Gastrocnemius medialis (tissue), 4 donors: ENCODE measurements around the gene UHRF2. TPM values are rescaled to one million over a fixed set of nuclear protein-coding genes. Genes with fewer than 3 reads are reported as not detected.

Experiments
- ATAC-seq, 2 donors: fragments of 150-250 bp; one replicate each; pipeline ENCODE4 v1.9.1; 2016
- DNase-seq, 2 donors: peaks; one replicate each; pipeline ENCODE4 v3.0.0-alpha.2; 2019
- H3K27ac ChIP-seq, 4 donors: fragments of 200-600 bp; sonication (generic); 1 replicate in 1 of 4; 2 replicates in 3 of 4; pipeline ENCODE4 v1.5.1; 2016 to 2018; ENCODE audit warnings: mild to moderate bottlenecking in 2 of 4, moderate library complexity in 1 of 4
- H3K27me3 ChIP-seq, 3 donors: fragments of 200-600 bp; sonication (generic) in 2 of 3; 1 replicate in 1 of 3; 2 replicates in 2 of 3; pipeline versions ENCODE4 v1.5.1 to v1.6.0; 2016 to 2019; ENCODE audit warnings: mild to moderate bottlenecking in 1 of 3, moderate library complexity in 1 of 3
- H3K36me3 ChIP-seq, 2 donors: fragments of 200-600 bp; sonication (generic) in 1 of 2; one replicate each; pipeline ENCODE4 v1.5.1; 2017 to 2018
- H3K4me1 ChIP-seq, 2 donors: fragments of 200-600 bp; sonication (generic) in 1 of 2; one replicate each; pipeline ENCODE4 v1.5.1; 2016 to 2017; ENCODE audit warnings: mild to moderate bottlenecking in 2 of 2
- H3K4me3 ChIP-seq, 4 donors: fragments of 200-600 bp; sonication (generic) in 3 of 4; 1 replicate in 1 of 4; 2 replicates in 3 of 4; pipeline ENCODE4 v1.5.1; 2016 to 2019; ENCODE audit warnings: mild to moderate bottlenecking in 2 of 4
- H3K9me3 ChIP-seq, 3 donors: fragments of 200-600 bp; sonication (generic) in 2 of 3; 1 replicate in 1 of 3; 2 replicates in 2 of 3; pipeline ENCODE4 v1.5.1; 2016 to 2019
- CTCF ChIP-seq, 5 experiments: fragments of 450-650 bp in 3 of 5; fragments of 200-600 bp in 2 of 5; sonication (generic) in 2 of 5; IDR thresholded peaks in 4 of 5; conservative IDR thresholded peaks in 1 of 5; 1 replicate in 4 of 5; 2 replicates in 1 of 5; pipeline ENCODE4 v1.5.1; 2016 to 2019; ENCODE audit warnings: antibody characterized with exemption in 5 of 5, mild to moderate bottlenecking in 3 of 5, moderate library complexity in 3 of 5
- POLR2A ChIP-seq, 2 donors: fragments of 450-650 bp; IDR thresholded peaks; one replicate each; pipeline ENCODE4 v1.6.1; 2017; ENCODE audit warnings: antibody characterized with exemption in 2 of 2, mild to moderate bottlenecking in 2 of 2, moderate library complexity in 2 of 2
- in situ Hi-C, 4 donors: fragments of 200-750 bp; cut with MboI; loops; one replicate each; pipeline versions ENCODE4 v1.15.0 to v1.8.0; 2017; ENCODE audit warnings: low sequenced_read_pairs in 4 of 4
- intact Hi-C: fragments of 100-400 bp; cut with DNase I; formaldehyde crosslinking; loops from one replicate; pipeline ENCODE4 v1.15.1; 2023; ENCODE audit warnings: low total_unique reads
- total RNA-seq, 4 donors: library from RNA; depleted of rRNA; stranded (reverse); fragments of >200 nt; gene quantifications; one replicate each; pipeline versions ENCODE4 v1.1.0 to v1.2.3, GENCODE V29; 2016

Gene UHRF2
- total RNA-seq, 4 donors from 2014 or later, result 16.7 to 29.0 (median 18.8) TPM

DNA sequence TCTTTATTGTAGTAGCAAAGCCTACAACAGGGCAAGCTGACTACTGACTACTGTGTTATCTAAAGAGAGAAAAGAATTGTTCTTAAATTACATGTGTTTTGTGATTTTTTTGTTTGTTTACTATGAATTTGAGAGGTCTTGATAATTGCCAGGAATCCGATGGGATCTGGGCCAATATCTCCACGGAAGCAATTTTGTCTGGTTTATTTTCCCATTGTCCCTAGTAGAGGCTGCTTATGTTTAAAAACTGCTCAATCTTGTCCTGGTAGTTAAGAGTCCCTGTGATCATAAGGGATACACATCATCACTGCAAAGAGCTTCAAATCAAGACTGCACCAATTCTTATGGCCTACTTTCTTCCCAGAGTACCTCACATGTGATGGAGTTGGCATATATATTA, 138.1 kb downstream of the UHRF2 start:
- no peaks in the 10 kb centered on the region for H3K9me3 ChIP-seq
- TF ChIP-seq POLR2A (IDR thresholded peaks at IDR 0.05) (no peak), CTCF (IDR thresholded peaks at IDR 0.05 in 4 of 5, conservative IDR thresholded peaks at IDR 0.05 in 1 of 5) (no peak)
- in situ Hi-C loops, result no loop called here
- no peaks in the 10 kb centered on the region for H3K36me3 ChIP-seq
- H3K27me3 ChIP-seq, result no peaks in the 10 kb centered on the region
- no peaks in the 10 kb centered on the region for H3K4me1 ChIP-seq
- no peak overlapping the region for H3K4me3 ChIP-seq
- no peak for DNase-seq
- intact Hi-C loops, result no loop called here
- H3K27ac ChIP-seq, result no peak overlapping the region
- ATAC-seq, result no peak

GRCh38 chr9:6552033-6552432, 139.0 kb downstream of the UHRF2 start:
- H3K36me3 ChIP-seq, result no peaks in the 10 kb centered on the region
- H3K27me3 ChIP-seq, result no peaks in the 10 kb centered on the region
- ATAC-seq (no peak), DNase-seq (no peak)
- in situ Hi-C loops (no loop called here), intact Hi-C loops (no loop called here)
- H3K27ac ChIP-seq, result no peak overlapping the region
- H3K4me3 ChIP-seq, result no peak overlapping the region
- H3K9me3 ChIP-seq, result no peaks in the 10 kb centered on the region
- TF ChIP-seq POLR2A (IDR thresholded peaks at IDR 0.05) (no peak), CTCF (IDR thresholded peaks at IDR 0.05 in 4 of 5, conservative IDR thresholded peaks at IDR 0.05 in 1 of 5) (no peak)
- no peaks in the 10 kb centered on the region for H3K4me1 ChIP-seq

DNA sequence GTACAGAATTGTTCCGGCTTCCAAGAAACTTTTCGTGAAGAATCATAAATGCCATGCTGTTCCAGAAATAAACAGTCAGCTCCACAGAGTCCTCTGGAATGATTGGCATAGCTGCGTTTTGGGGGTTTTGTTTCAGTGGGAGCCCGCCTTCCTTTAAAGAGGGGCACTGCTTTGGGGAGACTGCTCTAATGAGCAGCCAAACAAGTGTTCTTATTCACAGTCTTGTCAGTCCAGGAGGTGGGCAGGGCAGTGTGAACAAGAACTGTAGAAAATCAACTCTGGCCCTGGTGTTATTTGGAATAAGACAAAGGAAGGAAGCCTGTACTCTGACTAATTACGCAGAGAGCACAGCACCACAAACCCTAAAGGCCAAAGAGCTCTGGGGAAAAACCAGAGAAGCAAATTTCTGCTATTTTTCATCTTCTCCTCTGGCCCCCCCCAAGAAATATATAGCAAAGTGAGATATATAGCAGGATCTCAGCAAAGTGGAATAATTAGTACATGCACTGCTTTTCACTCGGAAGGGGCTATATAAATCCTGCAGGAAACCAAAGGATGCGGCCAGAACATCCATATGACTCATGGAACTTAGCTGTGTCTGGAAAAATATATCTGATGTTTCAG, 139.6 kb downstream of the UHRF2 start:
- Histone ChIP-seq H3K27ac (no peak overlapping the region), H3K27me3 (no peaks in the 10 kb centered on the region), H3K36me3 (no peaks in the 10 kb centered on the region), H3K9me3 (no peaks in the 10 kb centered on the region), H3K4me3 (no peak overlapping the region), H3K4me1 (no peaks in the 10 kb centered on the region)
- in situ Hi-C loops, result no loop called here
- TF ChIP-seq CTCF (IDR thresholded peaks at IDR 0.05 in 4 of 5, conservative IDR thresholded peaks at IDR 0.05 in 1 of 5) (no peak), POLR2A (IDR thresholded peaks at IDR 0.05) (no peak)
- DNase-seq (no peak), ATAC-seq (no peak)
- intact Hi-C loops, result no loop called here

GRCh38 chr9:6553866-6554265, 140.9 kb downstream of the UHRF2 start:
- Histone ChIP-seq H3K4me1 (no peaks in the 10 kb centered on the region), H3K9me3 (no peaks in the 10 kb centered on the region), H3K4me3 (no peak overlapping the region), H3K27me3 (no peaks in the 10 kb centered on the region), H3K27ac (no peak overlapping the region), H3K36me3 (no peaks in the 10 kb centered on the region)
- no peak for ATAC-seq
- DNase-seq, result no peak
- TF ChIP-seq CTCF (IDR thresholded peaks at IDR 0.05 in 4 of 5, conservative IDR thresholded peaks at IDR 0.05 in 1 of 5) (no peak), POLR2A (IDR thresholded peaks at IDR 0.05) (no peak)
- intact Hi-C loops (no loop called here), in situ Hi-C loops (no loop called here)

Other genes starting within 250 kb of the UHRF2 start
- gene IL33, start 197.4 kb upstream of the UHRF2 start, total RNA-seq, result 1 to 10 TPM; 1.6 to 3.1 (median 1.9) TPM
- gene TPD52L3, start 84.8 kb upstream of the UHRF2 start, total RNA-seq, result not detected
- under 1 TPM; 0.31 to 1.00 (median 0.47) TPM for gene GLDC, start 232.5 kb downstream of the UHRF2 start, total RNA-seq